GM12864 (cell line): ENCODE results near the gene WNT7A.

Source experiments
- DNase-seq: peaks from one replicate; pipeline ENCODE4 v3.0.0-alpha.2; 2011; ENCODE audit warnings: low read depth
- H3K4me3 ChIP-seq: 2 replicates; pipeline ENCODE4 v1.5.1; 2011; ENCODE audit warnings: mild to moderate bottlenecking, low read depth, low read length, control low read depth
- TF ChIP-seq, protein P1 (sequence below): IDR thresholded peaks from 2 replicates; pipeline ENCODE4 v1.5.1; 2011; ENCODE audit warnings: low read depth, mild to moderate bottlenecking, moderate library complexity, low read length, control low read depth, inconsistent platforms; ENCODE audit errors: missing control alignments

Gene WNT7A

DNA sequence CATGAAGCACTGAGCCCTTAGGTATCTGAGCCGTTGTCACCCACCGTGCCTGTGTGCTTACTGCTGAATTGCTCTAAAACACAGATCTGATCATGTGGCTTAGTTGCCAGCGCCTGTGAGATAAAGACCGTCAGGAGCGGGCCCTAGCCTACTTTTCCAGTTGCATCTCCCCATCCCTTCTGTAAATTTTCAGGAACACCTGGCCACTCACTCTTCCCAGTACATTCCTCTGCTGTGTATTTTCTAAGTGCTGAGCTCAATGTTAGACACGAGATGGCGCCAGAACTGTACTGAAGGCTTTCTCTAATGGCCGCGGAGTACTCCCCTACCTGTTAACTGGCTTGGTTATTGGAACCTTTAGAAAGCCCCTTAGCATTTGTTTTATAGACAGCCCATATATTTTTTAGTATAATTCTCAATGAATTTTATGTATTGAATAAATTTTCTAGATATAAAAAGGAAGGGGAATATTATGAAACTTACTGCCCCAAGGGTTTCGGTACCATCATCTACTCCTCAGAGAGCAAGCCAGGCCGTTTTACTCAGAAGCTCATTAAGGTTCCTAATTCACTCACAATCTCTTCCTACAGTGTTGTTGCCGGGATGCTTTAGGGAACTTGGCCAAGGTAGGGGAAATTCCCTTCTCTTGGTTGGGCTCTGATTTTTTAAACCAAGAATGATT, 16.7 kb upstream of the WNT7A start:
- H3K4me3 ChIP-seq = peak overlapping the region; percentile 55; the same call in 1 of the 2 replicates
- TF ChIP-seq, protein P1, sequence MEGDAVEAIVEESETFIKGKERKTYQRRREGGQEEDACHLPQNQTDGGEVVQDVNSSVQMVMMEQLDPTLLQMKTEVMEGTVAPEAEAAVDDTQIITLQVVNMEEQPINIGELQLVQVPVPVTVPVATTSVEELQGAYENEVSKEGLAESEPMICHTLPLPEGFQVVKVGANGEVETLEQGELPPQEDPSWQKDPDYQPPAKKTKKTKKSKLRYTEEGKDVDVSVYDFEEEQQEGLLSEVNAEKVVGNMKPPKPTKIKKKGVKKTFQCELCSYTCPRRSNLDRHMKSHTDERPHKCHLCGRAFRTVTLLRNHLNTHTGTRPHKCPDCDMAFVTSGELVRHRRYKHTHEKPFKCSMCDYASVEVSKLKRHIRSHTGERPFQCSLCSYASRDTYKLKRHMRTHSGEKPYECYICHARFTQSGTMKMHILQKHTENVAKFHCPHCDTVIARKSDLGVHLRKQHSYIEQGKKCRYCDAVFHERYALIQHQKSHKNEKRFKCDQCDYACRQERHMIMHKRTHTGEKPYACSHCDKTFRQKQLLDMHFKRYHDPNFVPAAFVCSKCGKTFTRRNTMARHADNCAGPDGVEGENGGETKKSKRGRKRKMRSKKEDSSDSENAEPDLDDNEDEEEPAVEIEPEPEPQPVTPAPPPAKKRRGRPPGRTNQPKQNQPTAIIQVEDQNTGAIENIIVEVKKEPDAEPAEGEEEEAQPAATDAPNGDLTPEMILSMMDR = peak; percentile 70
- DNase-seq = peak; percentile 49

DNA sequence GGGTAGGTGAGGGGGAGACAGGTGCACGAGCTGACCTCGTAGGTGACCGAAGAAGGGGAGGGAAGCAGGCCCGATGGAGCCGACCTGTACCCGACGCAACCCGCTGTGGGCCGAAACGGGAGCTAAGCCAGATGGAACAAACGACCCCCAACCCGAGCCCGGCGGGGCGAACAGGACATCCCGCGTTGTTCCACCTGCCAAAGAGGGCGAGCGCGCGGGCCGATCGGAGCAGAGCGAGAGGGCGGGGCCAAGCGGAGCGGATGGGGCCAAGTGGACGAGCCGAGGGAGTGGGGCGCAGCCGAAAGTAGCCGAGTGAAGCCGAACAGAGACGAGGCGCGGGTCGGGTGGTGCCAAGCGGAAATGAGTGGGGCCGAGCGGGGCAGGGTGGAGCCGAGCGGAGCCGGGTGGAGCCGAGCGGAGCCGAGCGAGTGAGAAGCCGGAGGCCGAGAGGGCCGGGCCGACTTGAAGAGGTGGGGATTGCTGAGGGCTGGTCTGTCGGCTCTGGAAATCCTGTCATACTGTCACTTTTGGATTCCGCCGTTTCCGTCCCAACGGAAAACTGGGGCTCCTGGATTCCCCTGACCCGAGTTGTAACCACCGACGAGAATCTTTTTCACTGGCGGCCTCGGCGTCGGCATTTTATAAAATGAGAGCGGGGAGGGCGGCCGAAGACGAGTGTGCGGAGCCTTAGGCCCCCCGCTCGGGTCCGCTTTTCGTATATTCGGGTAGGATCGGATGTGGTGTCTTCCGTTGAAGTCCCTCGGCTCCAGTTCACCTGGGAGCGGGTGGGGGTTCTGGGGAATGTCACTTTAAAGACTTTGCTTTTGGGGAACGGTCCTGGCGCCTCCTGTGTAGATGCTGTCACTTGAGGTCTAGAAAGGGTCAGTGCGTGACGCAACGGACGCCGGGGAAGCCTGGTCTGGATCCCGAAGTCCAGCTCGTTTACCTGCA, 15.6 kb upstream of the WNT7A start:
- peak overlapping the region; percentile 55 for H3K4me3 ChIP-seq
- TF ChIP-seq, protein P1 = no peak
- DNase-seq = peak; percentile 55

DNA sequence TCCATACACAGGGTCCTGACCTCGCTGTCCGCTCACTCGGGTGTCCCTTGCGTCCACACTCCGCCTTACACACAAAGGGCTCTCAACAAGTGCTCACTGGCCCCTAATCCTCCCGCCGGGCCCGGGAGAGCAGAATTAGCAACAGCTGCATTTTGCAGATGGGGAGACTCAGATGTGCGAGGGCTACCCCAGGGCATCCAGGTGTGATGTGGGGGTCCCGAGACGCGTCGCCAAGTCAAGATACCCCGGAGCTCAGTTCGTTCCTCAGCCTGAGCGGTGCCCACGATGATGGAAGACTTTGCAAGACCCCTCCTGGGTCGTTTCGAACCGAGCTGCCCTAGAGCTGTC, 14.9 kb upstream of the WNT7A start:
- H3K4me3 ChIP-seq = peak overlapping the region; percentile 55
- TF ChIP-seq, protein P1 = no peak
- no peak for DNase-seq

DNA sequence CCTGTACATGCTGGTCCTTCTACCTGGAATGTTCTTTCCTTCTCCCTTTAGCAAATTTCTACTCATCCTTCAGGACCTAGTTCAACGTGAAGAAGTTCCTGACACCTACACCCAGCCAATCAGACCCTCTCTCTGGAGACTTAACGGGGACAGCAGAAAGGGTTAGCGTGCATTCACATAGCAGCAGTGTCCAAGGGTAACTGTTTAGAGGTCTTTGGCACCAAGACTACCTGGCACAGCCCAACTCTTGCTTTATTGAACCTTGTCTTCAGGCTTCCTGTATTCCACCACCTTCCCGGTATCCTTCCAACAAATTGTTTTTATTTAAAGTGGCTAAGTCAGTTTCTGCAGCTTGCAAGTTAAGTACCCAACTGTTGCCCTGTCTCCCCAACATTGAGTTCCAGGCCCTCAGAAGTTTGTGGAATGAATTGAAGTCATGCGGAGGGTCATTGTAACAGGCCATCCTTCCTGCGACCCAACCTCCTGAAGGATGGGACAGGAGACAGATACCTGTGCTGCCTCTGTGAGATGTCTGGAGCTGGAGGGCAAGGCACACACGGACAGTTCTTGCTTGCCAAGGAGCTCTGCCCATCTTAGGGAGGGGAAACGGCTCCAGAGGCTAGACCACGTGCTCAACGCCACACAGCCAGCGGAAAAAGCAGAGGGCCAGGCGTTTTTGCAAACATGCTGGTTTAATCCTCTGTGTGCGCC, 14.4 kb upstream of the WNT7A start:
- TF ChIP-seq, protein P1 = no peak
- no peak overlapping the region for H3K4me3 ChIP-seq
- DNase-seq = no peak

DNA sequence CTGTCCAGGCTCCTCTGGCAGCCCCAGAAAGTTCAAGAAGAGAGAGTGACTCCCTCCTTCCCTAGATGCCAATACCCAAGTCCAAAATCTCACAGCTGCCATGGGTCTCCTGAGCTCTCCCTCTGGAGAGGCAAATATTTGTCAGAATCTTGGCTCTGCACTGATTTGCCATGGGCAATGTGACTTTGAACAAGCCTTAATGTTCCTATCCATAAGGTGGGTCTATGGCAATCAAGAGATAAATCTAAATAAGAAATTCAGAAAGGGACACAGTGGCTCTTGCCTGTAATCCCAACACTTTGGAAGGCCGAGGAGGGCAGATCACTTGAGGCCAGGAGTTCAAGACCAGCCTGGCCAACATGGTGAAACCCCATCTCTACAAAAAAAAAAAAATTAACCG, 12.4 kb upstream of the WNT7A start:
- no peak for DNase-seq
- TF ChIP-seq, protein P1 = no peak
- no peak overlapping the region for H3K4me3 ChIP-seq

DNA sequence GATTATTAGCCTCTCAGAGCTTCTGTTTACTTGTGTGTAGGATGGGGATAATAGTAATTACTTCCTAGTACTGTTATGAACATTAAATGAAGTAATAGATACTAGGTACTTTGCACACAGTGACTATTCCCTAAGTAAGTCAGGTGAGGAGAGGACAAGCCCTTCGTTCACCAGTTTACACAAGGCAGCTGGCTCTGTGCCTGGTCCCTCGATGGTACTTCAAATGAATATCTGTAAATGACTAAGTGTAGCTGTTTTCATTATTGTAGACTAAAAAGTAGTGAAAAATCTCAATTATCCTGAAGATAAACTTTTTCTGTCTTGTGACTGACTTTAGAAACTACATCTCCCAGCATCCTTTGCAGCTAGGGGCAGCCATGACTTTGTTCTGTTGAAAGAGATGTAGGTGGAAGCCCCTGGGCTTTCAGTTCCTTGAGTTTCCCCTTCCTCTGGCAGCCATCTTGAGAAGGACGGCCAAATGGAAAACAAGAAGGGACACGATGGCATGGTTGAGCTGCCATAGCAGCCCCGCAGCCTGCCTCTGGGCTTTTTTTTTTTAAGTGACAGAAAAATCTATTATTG, 11.7 kb upstream of the WNT7A start:
- no peak overlapping the region for H3K4me3 ChIP-seq
- TF ChIP-seq, protein P1 = no peak
- no peak for DNase-seq
